ENCODE results near the gene MRPL34. TPM values are rescaled to one million over a fixed set of nuclear protein-coding genes. Genes with fewer than 3 reads are reported as not detected.
"Not testable (repeated sequence)": the region's sequence is repeated elsewhere in the genome, so short reads cannot be mapped to it uniquely, and the experiment has no call there.

MRPL34 gene
- total RNA-seq, 1 donor from 2014 or later, result 206 TPM

DNA sequence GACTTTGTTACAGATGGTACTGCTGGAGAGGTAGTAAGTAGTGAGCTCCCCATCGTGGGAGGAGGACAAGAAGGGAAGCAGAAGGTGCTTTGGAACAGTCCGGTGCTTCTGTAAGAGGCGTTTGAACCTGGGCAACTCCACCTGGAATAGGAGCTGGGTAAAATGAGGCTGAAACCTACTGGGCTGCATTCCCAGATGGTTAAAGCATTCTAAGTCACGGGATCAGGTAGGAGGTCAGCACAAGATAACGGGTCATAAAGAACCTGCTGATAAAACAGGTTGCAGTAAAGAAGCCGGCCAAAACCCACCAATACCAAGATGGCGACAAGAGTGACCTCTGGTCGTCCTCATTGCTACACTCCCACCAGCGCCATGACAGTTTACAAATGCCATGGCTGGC lies 18.9 kb upstream of the MRPL34 start:
- no peaks in the 10 kb centered on the region for H3K9me3 ChIP-seq (replicated peaks)
- peaks cover 20% of the 10 kb centered on the region for H3K27me3 ChIP-seq (ENCODE audit: low read depth)
- H3K36me3 ChIP-seq, result no peaks in the 10 kb centered on the region
- intact Hi-C loops (cut with micrococcal nuclease), result no loop called here
- no peak overlapping the region for H3K4me3 ChIP-seq
- DNase-seq, result no peak
- peaks cover 17% of the 10 kb centered on the region for H3K4me1 ChIP-seq
- TF ChIP-seq, protein P1, sequence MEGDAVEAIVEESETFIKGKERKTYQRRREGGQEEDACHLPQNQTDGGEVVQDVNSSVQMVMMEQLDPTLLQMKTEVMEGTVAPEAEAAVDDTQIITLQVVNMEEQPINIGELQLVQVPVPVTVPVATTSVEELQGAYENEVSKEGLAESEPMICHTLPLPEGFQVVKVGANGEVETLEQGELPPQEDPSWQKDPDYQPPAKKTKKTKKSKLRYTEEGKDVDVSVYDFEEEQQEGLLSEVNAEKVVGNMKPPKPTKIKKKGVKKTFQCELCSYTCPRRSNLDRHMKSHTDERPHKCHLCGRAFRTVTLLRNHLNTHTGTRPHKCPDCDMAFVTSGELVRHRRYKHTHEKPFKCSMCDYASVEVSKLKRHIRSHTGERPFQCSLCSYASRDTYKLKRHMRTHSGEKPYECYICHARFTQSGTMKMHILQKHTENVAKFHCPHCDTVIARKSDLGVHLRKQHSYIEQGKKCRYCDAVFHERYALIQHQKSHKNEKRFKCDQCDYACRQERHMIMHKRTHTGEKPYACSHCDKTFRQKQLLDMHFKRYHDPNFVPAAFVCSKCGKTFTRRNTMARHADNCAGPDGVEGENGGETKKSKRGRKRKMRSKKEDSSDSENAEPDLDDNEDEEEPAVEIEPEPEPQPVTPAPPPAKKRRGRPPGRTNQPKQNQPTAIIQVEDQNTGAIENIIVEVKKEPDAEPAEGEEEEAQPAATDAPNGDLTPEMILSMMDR (IDR thresholded peaks at IDR 0.05; ENCODE audit: borderline replicate concordance), result no peak
- no peak overlapping the region for H3K27ac ChIP-seq (replicated peaks)

DNA sequence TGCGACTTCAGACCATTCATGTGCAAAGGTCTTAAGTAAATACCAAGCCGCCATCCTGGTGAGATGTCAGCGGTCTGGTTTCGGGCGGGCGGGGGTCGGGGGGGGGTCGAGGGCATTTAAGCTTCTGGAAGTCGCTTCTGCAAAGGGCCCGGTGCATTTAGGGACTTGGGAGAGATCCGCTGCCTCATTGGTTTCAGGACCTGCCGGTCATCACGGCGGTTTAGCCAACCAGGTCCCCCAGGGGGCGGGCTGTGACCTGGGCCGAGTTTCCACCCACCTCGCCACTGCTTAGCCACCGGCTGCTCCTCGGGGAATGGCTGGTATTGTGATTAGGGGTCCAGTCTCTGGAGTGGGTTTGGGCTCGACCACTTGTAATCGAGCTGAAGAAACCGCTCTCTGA lies 16.2 kb upstream of the MRPL34 start:
- Histone ChIP-seq H3K4me3 (peak overlapping the region; percentile 39), H3K9me3 (replicated peaks) (no peaks in the 10 kb centered on the region), H3K27me3 (ENCODE audit: low read depth) (no peaks in the 10 kb centered on the region), H3K27ac (replicated peaks) (no peak overlapping the region), H3K4me1 (peaks cover 14% of the 10 kb centered on the region), H3K36me3 (no peaks in the 10 kb centered on the region)
- peak; percentile 80 for DNase-seq
- intact Hi-C loops (cut with micrococcal nuclease), result no loop called here
- TF ChIP-seq, protein P1 (IDR thresholded peaks at IDR 0.05; ENCODE audit: borderline replicate concordance), result no peak

DNA sequence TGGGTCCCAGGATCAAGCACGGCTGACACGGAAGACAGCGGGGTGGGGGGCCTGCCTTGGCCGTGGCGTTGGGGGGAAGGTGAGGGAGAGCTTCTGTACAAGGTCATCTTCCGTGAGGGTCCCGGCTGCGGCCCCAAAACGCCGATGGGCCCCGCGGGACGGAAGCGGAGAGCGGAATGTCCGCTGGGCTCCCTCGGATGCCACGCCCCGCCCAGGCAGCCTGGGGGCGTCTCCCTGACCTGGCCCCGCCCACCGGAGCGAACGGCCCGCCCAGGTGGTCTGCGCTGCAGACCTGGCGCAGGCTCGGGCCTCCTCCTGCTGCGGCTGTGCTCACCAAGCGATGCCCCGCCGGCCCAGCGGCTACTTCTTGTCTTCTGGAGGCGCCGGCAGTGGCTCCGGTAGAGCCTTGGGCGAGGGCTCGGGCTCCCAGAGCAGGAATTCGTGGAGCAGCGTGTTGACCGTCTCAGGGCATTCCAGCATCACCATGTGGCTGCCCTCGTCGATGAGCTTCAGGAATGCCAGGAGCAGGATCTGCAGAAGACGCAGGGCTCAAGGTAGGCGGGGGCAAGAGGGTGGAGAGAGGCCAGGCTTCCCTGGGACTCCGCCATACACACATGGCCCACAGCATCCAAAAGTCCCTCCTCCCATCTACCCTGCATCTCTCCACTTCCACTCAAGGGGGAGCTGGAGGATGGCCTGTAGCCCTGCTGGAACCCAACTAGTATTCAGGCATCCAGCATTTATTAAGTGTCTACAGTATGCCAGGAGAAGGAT lies 13.2 kb upstream of the MRPL34 start:
- Histone ChIP-seq H3K9me3 (replicated peaks) (no peaks in the 10 kb centered on the region), H3K27me3 (ENCODE audit: low read depth) (no peaks in the 10 kb centered on the region), H3K4me3 (peak overlapping the region; percentile 70), H3K36me3 (peaks cover 12% of the 10 kb centered on the region), H3K4me1 (peaks cover 14% of the 10 kb centered on the region), H3K27ac (replicated peaks) (peak overlapping the region; percentile 68)
- peak; percentile 66 for DNase-seq
- TF ChIP-seq, protein P1 (IDR thresholded peaks at IDR 0.05; ENCODE audit: borderline replicate concordance), result peak; percentile 78
- intact Hi-C loops (cut with micrococcal nuclease), result loop anchor here (10.0 kb wide), 1 partner anchor 92 kb away; no protein-coding TSS in a partner anchor

DNA sequence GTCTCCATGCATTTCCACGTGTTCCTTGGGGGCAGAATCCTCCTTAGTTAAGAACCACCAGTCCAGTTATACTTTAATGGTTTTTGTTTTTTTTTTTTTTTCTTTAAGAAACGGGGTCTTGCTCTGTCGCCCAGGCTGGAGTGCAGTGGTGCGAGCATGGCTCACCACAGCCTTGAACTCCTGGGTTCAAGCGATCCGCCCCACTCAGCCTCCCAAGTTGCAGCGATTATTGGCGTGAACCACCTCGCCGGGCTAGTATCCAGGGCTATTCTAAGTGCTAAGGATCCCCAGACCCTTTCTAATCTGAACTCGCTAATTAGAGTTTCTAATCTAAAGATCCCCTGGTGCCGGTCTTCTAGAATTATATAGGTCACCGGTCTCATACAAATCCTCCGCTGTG lies 12.1 kb upstream of the MRPL34 start:
- Histone ChIP-seq H3K4me3 (no peak overlapping the region), H3K4me1 (peaks cover 14% of the 10 kb centered on the region), H3K27me3 (ENCODE audit: low read depth) (no peaks in the 10 kb centered on the region), H3K36me3 (peaks cover 23% of the 10 kb centered on the region), H3K9me3 (replicated peaks) (peaks cover 7% of the 10 kb centered on the region), H3K27ac (replicated peaks) (no peak overlapping the region)
- DNase-seq, result no peak
- TF ChIP-seq, protein P1 (IDR thresholded peaks at IDR 0.05; ENCODE audit: borderline replicate concordance), result no peak
- intact Hi-C loops (cut with micrococcal nuclease), result loop anchor here (10.0 kb wide), 1 partner anchor 91 kb away; no protein-coding TSS in a partner anchor

DNA sequence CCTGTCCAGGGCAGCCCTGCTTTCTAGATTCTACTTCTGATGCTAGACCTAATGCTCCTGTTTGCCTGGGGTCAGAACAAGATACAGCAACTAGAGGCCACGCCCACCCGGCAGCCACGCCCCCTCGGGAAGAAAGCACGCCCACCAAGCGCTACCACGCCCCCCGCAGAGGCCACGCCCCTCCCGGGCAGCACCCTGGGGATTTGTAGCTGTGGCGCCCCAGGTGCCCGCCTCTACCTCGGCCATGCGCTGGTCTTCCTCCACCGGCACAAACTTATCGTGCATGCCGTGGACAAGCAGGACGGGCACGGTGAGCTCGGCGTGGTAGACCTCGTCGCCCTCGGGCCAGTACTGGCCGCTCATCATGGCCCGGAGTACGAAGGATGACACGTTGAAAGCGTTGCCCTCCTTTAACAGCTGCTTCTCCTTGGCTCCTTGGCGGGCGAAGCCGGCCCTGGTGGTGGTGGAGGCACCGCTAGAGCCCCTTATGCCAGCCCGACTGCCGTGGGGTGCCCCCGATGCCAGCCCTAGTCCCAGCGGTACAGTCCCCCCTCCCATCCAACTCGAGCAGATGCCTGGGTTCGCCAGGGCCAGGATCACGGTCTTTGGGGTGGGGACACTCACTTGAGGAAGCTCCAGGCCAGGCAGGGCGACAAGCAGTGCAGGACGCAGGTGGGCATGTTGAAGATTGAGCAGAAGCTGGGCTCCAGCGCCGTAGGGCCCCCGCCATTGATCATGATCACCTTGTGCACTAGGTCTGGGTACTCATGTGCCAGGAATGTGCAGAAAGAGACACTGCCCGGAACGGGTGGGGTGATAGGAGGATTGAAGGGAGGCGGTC lies 11.4 kb upstream of the MRPL34 start:
- Histone ChIP-seq H3K4me1 (peaks cover 14% of the 10 kb centered on the region), H3K27me3 (ENCODE audit: low read depth) (no peaks in the 10 kb centered on the region), H3K4me3 (no peak overlapping the region), H3K36me3 (peaks cover 27% of the 10 kb centered on the region), H3K27ac (replicated peaks) (no peak overlapping the region), H3K9me3 (replicated peaks) (peaks cover 7% of the 10 kb centered on the region)
- DNase-seq, result no peak
- intact Hi-C loops (cut with micrococcal nuclease), result loop anchor here (10.0 kb wide), 1 partner anchor 91 kb away; no protein-coding TSS in a partner anchor
- TF ChIP-seq, protein P1 (IDR thresholded peaks at IDR 0.05; ENCODE audit: borderline replicate concordance), result no peak

DNA sequence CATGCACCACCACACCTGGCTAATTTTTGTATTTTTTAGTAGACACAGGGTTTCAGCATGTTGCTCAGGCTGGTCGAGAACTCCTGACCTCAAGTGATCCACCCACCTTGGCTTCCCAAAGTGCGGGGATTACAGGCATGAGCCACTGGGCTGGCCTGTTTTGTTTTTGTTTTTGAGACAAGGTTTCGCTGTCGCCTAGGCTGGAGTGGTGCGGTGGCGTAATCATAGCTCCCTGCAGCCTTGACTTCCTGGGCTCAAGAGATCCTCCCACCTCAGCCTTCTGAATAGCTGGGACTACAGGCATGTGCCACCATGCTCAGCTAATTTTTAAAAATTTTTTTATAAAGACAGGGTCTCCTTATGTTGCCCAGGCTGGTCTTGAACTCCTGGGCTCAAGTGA lies 10.1 kb upstream of the MRPL34 start:
- not testable (repeated sequence) for H3K4me3 ChIP-seq; H3K4me1 ChIP-seq; H3K9me3 ChIP-seq (replicated peaks); DNase-seq; H3K27me3 ChIP-seq (ENCODE audit: low read depth); H3K27ac ChIP-seq (replicated peaks)
- H3K36me3 ChIP-seq, result peaks cover 31% of the 10 kb centered on the region
- intact Hi-C loops (cut with micrococcal nuclease), result loop anchor here (10.0 kb wide), 1 partner anchor 89 kb away; no protein-coding TSS in a partner anchor
